ENCODE data around the gene HBP1.

Gene HBP1

GRCh38 chr7:107180378-107180777 is 11.6 kb downstream of the HBP1 start:
- no peak overlapping the region for H3K4me3 ChIP-seq (ENCODE audit: low read depth, low read length)

- H3K4me3 ChIP-seq (ENCODE audit: low read depth, low read length) = no peak overlapping the region
These were observed 12.4 kb downstream of the HBP1 start for GRCh38 chr7:107181172-107181571.

DNA sequence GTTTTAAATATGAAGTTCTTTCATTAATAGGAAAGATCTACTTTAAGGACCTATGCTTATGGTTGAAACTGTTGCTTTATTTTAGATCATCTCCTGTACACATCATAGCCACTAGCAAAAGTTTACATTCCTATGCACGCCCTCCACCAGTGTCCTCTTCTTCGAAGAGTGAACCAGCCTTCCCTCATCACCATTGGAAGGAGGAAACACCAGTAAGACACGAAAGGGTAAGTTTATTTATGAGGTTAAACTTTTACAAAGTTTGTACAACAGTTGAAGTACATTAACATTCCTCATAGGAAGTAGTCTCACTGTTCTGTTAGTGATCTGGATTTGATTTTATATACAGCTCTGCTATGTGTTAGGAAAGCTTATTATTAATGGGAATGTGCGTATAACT is 16.9 kb downstream of the HBP1 start:
- no peak overlapping the region for H3K4me3 ChIP-seq (ENCODE audit: low read depth, low read length)

DNA sequence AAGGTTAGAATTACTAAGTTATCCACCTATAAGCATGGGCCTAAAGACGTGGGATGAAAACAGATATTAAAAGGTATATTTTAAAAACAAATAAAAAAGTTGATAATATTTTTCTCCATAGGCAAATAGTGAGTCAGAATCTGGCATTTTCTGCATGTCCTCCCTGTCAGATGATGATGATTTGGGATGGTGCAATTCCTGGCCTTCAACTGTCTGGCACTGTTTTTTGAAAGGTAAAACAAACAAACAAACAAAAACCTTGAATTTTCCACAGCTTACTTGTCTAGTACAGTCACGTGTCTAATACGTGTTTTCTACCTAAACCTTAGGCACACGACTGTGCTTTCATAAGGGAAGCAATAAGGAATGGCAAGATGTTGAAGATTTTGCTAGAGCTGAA is 17.4 kb downstream of the HBP1 start:
- no peak overlapping the region for H3K4me3 ChIP-seq (ENCODE audit: low read depth, low read length)

- no peak overlapping the region for H3K4me3 ChIP-seq (ENCODE audit: low read depth, low read length)
These were observed 19.0 kb downstream of the HBP1 start for GRCh38 chr7:107187774-107188173.

DNA sequence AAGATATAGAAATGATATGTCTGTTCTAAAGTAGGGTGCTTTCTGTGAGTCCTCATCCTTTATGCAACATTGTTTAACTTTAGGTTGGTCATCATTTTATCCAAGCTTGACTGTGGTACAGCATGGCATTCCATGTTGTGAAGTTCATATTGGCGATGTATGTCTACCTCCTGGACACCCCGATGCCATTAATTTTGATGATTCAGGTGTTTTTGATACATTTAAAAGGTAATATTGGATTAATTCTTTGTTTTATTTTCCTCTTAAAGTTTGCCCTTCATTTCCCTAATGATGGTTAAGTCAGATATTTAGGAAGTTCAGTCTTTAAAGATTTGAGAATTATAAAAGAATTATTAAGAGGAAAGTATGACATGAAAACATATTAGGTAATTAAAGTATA is 21.3 kb downstream of the HBP1 start:
- H3K4me3 ChIP-seq (ENCODE audit: low read depth, low read length) = no peak overlapping the region

- no peak overlapping the region for H3K4me3 ChIP-seq (ENCODE audit: low read depth, low read length)
These were observed 25.2 kb downstream of the HBP1 start for GRCh38 chr7:107194052-107194451.

- no peak overlapping the region for H3K4me3 ChIP-seq (ENCODE audit: low read depth, low read length)
These were observed 28.2 kb downstream of the HBP1 start for GRCh38 chr7:107196834-107197610.

DNA sequence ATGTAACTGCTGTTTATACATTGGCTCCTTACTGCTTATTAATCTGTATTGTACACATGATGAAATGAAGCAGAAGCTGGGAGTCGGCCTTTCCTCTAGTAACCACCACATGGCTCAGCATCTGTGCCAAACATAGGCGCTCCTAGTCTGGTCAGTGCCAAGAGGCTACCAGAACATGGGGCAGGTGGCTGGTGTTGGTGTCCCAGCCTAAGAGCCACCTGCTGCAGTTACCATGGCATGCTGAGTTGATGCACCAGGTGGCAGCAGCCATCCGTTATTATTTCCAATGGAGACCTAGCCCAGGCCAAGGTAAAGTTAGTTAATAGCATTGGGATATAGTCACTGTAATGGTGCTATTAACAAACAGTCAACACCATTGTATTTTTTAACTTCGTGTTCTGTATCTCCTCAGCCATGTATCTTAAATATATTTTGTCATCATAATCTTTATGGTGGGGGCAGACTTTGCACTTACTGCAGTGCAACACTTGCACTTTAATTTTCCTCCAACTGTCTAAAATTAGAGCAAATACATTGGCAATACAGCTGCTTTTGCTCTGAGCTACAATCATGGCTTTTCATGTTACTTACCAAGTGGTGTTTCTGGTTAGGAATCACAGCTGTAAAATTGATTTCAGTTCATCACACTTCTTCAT is 33.1 kb downstream of the HBP1 start:
- H3K4me3 ChIP-seq (ENCODE audit: low read depth, low read length) = no peak overlapping the region

- H3K4me3 ChIP-seq (ENCODE audit: low read depth, low read length) = no peak overlapping the region
These were observed 34.8 kb downstream of the HBP1 start for GRCh38 chr7:107203607-107204006.

- H3K4me3 ChIP-seq (ENCODE audit: low read depth, low read length) = no peak overlapping the region
These were observed 37.3 kb downstream of the HBP1 start for GRCh38 chr7:107206136-107206535.

DNA sequence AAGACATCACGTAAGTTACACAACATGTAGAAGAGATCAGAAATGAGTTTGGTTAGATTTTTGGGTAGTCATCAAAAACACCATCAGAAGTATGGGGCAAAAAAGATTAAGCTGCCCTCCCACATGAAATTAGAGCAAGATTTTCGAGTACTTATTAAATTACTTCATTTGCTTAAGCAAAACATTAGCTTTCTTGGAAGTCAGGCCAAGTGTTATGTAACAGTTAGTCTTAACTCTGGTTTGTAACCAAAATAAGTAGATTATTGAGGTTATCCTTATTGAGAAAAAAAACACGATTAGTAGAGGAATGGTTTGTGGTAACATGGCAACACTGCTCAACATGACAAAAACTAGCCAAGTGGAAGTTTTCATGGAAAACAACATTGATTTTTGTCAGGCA is 37.9 kb downstream of the HBP1 start:
- H3K4me3 ChIP-seq (ENCODE audit: low read depth, low read length) = no peak overlapping the region

- no peak overlapping the region for H3K4me3 ChIP-seq (ENCODE audit: low read depth, low read length)
These were observed 38.7 kb downstream of the HBP1 start for GRCh38 chr7:107207459-107207858.

DNA sequence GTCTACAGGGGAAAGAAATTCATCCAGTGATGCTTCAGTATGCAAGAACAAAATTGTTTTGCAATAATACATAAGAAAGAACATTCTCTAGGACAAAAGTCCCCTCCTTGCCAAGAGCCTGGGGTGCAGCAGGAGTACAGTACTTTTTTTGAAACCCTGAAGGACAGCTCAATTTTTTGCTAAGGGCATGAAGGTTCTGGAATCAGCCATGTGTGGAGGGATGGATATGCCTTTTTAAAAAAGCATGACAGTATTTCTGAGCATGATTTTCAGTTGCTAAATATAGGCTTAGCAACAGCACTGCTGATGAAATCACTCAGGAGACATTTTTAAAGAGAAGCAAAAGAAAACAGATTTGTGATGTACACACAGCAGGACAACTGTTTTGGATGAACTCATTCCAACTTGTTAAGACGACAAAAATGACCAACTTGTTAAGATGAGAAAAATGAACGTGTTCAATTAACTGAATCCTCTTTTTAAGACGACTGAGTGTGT is 39.3 kb downstream of the HBP1 start:
- H3K4me3 ChIP-seq (ENCODE audit: low read depth, low read length) = no peak overlapping the region

DNA sequence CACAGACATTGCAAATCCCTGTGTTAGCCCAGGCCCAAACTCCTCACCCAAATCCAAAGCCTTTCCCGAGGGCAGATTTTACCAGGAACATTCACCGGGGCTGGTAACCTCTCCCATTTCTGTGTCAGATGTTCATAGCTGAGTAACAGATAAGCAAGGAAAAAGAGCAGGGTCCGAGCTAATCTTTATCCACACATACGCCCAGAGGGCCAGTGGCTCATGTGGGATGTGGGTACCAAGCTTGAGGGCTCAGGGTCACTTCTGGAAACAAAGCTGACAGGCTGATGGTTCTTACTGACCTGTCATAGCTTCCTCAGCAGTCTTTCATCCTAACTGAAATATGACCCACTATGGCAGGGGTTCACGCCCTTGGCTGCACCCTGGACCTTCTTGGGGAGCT is 39.8 kb downstream of the HBP1 start:
- no peak overlapping the region for H3K4me3 ChIP-seq (ENCODE audit: low read depth, low read length)

GRCh38 chr7:107209565-107209964 is 40.8 kb downstream of the HBP1 start:
- H3K4me3 ChIP-seq (ENCODE audit: low read depth, low read length) = no peak overlapping the region

DNA sequence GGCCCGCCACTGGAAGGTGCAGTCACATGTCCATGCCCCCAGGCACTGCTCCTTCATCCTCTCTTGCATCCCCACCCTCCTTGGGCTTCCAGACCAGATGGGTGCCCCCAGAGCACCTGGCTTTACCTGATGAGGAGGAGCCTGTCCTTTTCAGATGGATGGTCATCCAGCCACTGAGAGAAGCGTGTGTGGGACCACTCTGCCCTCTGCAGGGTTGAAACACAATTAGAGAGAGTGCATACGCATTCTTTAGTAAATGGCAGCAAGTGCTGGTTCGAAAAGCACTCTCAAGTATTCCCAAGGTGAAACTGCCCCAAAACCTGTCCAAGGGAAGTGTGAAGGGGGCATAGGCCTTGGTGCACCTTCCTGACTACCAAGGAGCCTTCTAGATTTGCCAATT is 41.6 kb downstream of the HBP1 start:
- no peak overlapping the region for H3K4me3 ChIP-seq (ENCODE audit: low read depth, low read length)

GRCh38 chr7:107212725-107213124 is 43.9 kb downstream of the HBP1 start:
- no peak overlapping the region for H3K4me3 ChIP-seq (ENCODE audit: low read depth, low read length)

DNA sequence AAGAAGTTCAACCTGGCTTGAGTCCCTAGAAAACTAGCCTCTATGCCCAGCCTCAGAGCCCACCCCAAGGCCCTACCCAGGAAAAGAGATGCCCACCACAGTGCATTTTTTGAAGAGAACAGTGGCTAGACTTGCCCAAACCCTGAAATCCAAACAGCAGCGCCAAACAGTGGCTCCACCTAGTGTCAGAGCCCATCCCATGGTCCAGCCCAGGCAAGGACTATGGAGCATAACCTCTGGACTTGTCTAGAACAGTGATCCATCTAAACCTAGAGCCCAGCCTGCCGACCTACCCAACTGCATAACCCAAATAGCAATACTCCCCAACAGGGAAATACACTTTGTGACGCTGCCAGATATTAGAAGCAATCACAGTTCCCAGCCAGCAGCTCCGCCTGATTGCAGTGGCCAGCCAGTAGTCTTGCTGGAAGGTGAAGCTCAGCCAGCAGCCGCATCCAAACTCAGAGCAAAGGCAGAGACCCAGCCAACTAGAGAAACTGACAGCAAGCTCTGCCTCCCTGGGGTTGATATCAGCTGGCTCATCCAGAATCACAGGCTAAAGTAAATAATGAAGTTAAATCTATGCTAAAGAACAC is 44.5 kb downstream of the HBP1 start:
- no peak overlapping the region for H3K4me3 ChIP-seq (ENCODE audit: low read depth, low read length)

DNA sequence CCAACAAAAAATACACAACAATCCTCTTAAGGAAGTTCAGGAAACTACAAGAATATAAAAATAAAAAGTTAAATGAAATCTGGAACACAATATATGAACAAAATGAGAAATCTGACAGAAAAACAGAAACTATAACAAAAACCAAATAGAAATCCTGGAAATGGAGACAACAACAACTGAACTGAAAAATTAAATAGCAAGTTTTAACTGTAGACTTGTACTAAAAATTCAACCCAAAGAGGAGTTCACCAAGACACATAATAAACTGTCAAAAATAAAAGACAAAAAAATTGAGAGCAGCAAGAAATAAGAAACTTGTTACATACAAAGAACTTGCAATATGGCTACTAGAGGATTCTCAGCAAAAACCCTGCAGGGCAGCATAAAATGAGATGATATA is 45.1 kb downstream of the HBP1 start:
- no peak overlapping the region for H3K4me3 ChIP-seq (ENCODE audit: low read depth, low read length)

- no peak overlapping the region for H3K4me3 ChIP-seq (ENCODE audit: low read depth, low read length)
These were observed 50.9 kb downstream of the HBP1 start for GRCh38 chr7:107219563-107220244.

DNA sequence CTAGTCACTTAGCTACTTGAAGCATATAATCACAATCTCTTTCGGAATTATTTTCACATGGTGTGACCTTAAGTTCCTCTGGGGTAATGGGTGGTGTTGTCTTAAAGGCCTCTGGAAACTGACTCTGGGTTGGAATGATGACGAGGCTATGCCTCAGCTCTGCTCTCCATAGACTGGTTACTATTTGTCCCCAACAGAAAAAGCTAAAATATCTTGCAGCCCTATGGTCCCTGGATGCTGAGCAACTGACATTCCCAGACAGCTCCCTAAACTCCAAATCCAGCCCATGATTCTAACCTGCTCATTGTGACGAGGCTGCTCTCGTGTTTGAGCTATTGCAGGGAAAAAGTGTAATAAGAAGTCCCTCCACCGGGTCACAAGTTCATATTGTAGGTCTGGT is 51.6 kb downstream of the HBP1 start:
- H3K4me3 ChIP-seq (ENCODE audit: low read depth, low read length) = no peak overlapping the region

All from iPS-11a (cell line).